ENCODE data around the gene LEUTX. TPM values are rescaled to one million over a fixed set of nuclear protein-coding genes. Genes with fewer than 3 reads are reported as not detected.

Gene LEUTX
- polyA plus RNA-seq, 3 donors: not detected

DNA sequence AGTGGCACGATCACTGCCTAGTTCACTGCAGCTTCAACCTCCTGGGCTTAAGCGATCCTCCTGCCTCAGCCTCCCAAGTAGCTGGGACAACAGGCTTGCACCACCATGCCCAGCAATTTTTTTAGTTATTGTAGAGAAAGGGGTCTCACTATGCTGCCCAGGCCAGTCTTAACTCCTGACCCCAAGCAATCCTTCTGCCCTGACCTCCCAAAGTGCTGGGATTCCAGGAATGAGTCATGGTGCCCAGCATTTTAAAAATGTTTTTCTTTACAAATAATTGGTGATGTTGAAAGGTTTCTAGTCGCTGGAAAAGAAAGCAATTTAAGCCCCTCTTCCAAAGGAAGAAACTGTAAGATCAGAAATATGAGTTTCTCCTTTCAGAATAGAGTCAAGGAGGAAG is 35.9 kb downstream of the LEUTX start:
- no peak overlapping the region for H3K27ac ChIP-seq (ENCODE audit: low read depth, low read length)
- WGBS, 3 donors: 88 to 96% (median 90%) methylated on average over 3 of the region's 3 CpGs

GRCh38 chr19:39816287-39817048 is 37.8 kb downstream of the LEUTX start:
- WGBS, 3 donors: 84 to 87% (median 86%) methylated on average over 5 of the region's 5 CpGs
- no peak overlapping the region for H3K27ac ChIP-seq (ENCODE audit: low read depth, low read length)

DNA sequence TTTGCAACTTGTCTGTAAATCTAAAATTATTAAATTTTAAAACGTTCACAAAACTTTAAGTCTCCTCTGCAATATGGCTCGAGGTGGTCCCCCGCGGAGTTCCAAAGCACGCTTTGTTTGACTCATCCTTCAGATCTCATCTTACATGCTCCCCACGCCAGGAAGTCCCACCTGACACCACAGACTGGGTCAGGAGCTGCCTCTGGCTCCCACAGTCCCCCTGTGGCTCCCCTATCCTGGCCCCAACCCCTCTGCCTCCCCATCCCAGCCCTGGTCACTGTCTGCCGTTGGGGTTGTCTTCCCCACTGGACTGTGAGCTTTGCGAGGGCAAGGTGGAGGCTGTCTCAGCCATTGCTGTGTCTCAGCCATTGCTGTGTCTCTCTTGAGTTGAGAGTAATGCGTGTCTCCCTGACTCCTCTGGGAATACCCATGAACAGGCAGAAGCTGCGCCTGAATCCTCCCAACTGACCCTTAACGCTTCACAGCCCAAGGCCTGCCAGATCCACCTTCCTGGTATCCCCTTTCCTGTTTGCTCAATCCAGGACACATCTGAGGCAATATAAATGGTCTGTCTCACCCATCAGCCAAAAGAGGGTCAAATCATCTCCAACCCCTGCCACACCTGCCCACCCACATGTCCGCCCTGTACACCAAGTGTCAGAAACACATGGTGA is 39.4 kb downstream of the LEUTX start:
- WGBS, 3 donors: 87 to 93% (median 93%) methylated on average over 12 of the region's 12 CpGs
- H3K27ac ChIP-seq (ENCODE audit: low read depth, low read length): no peak overlapping the region

GRCh38 chr19:39818626-39819097 is 40.0 kb downstream of the LEUTX start:
- 84 to 92% (median 91%) methylated on average over 4 of the region's 4 CpGs for WGBS, 3 donors
- H3K27ac ChIP-seq (ENCODE audit: low read depth, low read length): no peak overlapping the region

DNA sequence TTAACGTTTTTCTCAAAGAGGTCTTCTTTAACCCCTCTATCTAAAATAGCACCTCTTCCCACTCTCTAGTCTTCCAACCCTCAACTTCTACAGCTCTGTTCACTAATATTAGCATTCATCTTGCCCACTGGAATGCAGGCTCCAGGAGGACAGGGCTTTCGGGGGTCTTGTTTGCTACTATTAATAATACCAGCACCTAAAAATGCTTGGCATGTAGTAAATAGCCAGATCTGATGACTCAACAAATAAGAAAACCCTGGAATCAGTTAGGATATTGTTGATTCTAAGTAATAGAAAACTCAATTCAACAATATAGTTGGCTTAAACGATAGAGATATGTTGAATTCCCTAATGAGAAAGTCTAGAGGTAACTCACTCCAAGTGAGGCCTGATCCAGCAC is 41.1 kb downstream of the LEUTX start:
- H3K27ac ChIP-seq (ENCODE audit: low read depth, low read length): no peak overlapping the region
- WGBS, 3 donors: 86 to 93% (median 88%) methylated on average over 3 of the region's 3 CpGs

- 91 to 96% (median 95%) methylated on average over 6 of the region's 6 CpGs for WGBS, 3 donors
- H3K27ac ChIP-seq (ENCODE audit: low read depth, low read length): no peak overlapping the region
Measured at GRCh38 chr19:39820696-39821095, 42.0 kb downstream of the LEUTX start.

- WGBS, 3 donors: 10 to 22% (median 21%) methylated on average over 7 of the region's 7 CpGs
Measured at GRCh38 chr19:39823686-39824085, 45.0 kb downstream of the LEUTX start.

GRCh38 chr19:39824143-39825092 is 45.8 kb downstream of the LEUTX start:
- WGBS, 3 donors: 3 to 9% (median 7%) methylated on average over 47 of the region's 47 CpGs

More at GRCh38 chr19:39823686-39824085, 45.0 kb downstream of the LEUTX start:
- no peak overlapping the region for H3K27ac ChIP-seq (ENCODE audit: low read depth, low read length)

DNA sequence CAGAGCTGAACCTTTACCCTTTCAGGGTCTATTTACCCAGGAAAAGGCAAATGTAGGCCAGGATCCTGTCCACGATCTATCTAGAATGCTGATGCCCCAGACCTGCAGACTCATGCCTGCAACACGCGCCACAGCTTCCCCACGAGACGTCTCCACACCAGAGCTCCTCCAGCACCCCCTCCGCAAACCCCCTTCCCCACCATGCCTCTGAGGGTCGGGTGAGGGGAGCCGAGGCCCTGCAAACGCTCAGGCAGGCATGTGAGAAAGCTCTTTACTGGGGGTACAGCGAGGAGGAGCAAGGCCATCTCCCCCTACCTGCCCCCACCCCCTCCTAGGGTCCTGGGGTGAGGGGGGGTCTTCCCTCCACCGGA is 46.4 kb downstream of the LEUTX start:
- 74 to 82% (median 74%) methylated on average over 11 of the region's 11 CpGs for WGBS, 3 donors
- no peak overlapping the region for H3K27ac ChIP-seq (ENCODE audit: low read depth, low read length)

More at GRCh38 chr19:39824143-39825092, 45.8 kb downstream of the LEUTX start:
- H3K27ac ChIP-seq (ENCODE audit: low read depth, low read length): no peak overlapping the region

- H3K27ac ChIP-seq (ENCODE audit: low read depth, low read length): no peak overlapping the region
- 86 to 90% (median 87%) methylated on average over 12 to 17 of the region's 17 CpGs for WGBS, 3 donors
Measured at GRCh38 chr19:39825531-39826076, 47.0 kb downstream of the LEUTX start.

DNA sequence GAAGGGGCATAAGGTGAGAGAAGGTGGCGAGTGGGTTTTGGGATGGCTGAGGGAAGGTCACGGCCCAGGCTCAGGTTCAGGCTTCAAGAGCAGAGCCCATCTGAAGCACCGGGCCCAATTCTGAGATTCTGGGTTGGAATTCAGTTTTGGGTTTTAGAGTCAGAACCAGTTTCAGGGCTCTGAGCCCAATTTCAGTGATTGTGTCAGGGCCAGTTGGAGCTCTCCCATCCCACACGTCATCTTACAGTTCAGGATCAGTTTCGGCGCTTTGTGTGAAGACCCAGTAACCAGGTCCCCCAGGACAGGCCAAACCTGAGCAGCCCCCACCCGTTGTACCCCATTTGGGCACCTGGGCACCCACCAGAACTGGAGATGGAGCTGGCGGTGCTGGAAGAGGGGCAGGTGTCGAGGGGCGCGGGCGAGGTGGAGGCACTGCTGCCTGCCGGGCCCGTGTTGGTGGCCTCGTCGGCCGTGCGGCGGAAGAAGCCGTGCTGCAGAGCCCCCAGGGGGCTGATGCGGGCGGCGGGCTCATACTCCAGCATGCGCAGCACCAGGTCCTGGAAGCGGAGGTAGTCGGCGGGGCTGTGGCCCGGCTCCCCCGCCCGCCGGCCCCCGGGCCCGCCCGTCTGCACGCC is 47.8 kb downstream of the LEUTX start:
- 92 to 96% (median 94%) methylated on average over 35 of the region's 35 CpGs for WGBS, 3 donors
- H3K27ac ChIP-seq (ENCODE audit: low read depth, low read length): no peak overlapping the region

DNA sequence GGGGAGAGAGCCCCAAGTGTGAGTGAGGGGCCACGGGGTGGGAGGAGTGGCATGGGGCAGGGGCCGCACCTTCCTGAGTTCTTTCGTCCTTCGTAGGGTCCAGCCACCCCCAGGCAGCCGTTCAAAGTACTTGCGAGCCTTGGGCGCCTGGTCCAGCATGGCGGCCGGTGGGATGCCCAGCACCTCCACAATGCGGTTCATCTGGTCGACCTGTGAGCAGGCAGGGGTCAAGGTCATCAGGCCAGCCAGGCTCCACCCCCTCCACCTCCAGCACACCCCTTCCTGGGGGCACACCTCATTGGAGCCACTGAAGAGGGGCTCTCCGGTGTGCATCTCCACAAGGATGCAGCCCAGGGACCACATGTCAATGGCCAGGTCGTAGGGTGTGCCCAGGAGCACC is 48.6 kb downstream of the LEUTX start:
- no peak overlapping the region for H3K27ac ChIP-seq (ENCODE audit: low read depth, low read length)
- 83 to 91% (median 89%) methylated on average over 12 to 13 of the region's 13 CpGs for WGBS, 3 donors

DNA sequence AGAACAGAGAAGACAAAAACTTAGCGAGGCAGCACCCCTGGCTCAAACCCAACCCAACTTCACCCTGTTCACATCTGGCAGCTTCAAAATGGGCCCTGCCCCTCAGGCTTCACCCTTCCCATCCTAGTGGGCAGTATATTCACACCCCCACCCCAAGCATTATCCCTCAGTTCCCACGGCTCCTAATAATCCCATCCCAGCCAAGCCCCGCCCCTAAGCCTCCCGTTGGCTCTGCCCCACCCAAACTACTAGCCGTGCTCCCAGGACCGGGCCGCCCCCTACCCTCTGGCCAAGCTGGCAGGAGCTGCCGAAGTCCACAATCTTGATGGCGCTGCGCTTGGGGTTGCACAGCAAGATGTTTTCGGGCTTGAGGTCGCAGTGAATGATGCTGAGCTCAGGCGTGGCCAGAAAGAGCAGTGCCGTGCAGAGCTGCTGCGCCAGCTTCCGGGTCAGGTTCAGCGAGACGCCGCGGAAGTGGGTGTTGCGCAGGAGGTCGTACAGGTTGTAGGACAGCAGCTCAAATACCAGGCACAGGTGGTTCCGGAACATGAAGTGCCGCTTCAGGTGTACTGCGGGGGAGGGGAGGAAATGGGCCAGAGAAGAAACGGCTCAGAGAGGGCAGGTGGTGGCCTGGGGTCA is 49.5 kb downstream of the LEUTX start:
- H3K27ac ChIP-seq (ENCODE audit: low read depth, low read length): no peak overlapping the region
- 84 to 85% (median 85%) methylated on average over 26 of the region's 26 CpGs for WGBS, 3 donors

DNA sequence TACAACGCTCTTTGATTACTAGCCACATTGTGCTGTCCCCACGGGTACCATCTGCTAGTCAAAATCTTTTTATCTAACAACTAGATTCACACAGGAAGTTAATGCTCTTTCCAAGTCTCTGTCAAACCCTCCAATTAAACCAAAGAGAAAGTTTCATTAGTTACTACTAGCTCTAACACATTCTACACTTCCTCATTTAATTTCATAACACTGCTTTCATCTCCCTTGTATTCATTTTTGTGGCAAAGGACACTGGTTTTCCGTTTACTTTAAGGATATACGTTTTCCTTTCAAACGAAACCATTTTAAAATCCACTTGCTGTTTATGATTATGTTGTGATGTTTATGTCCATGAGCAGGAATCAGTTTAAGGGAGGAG is 50.0 kb downstream of the LEUTX start:
- WGBS, 3 donors: 61 to 82% (median 62%) methylated on average over 5 of the region's 5 CpGs
- no peak overlapping the region for H3K27ac ChIP-seq (ENCODE audit: low read depth, low read length)

DNA sequence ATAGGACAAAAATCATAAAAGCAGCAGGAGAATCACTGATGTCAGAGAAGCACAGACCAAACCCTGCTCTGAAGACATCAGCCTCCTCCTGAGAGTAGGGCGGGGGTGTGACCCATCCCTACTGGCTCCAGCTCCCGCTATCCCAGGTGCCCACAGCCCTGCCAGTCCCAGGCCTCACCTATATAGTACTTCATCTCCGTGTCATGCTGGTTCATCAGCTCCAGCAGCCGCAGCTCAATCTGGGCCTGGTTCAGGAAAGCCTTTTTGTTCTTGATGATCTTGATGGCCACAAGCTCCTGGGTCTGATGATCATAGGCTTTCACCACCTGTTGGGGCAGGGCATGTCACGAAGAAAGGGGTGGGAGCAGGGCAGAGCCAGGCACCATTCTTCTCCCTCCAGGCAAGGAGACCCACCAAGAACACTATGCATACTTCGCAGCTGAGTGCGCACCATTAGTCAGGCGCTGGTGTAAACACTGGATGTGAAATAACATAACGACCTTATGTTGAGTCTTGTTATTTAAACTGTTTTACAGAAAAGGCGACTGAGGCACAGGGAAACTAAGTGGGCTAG is 51.1 kb downstream of the LEUTX start:
- WGBS, 3 donors: 93 to 94% (median 94%) methylated on average over 10 of the region's 10 CpGs
- no peak overlapping the region for H3K27ac ChIP-seq (ENCODE audit: low read depth, low read length)

GRCh38 chr19:39830406-39830805 is 51.8 kb downstream of the LEUTX start:
- WGBS, 3 donors: 93 to 97% (median 96%) methylated on average over 18 of the region's 18 CpGs
- no peak overlapping the region for H3K27ac ChIP-seq (ENCODE audit: low read depth, low read length)

GRCh38 chr19:39830847-39831246 is 52.2 kb downstream of the LEUTX start:
- H3K27ac ChIP-seq (ENCODE audit: low read depth, low read length): no peak overlapping the region
